Hematopoietic multipotent progenitor cell treated with erythropoietin and hydrocortisone succinate and interleukin-3 and kit ligand, for 6 days (in vitro differentiated cells): ENCODE results near the gene SLFN12.
"Not testable (repeated sequence)": the region's sequence is repeated elsewhere in the genome, so short reads cannot be mapped to it uniquely, and the experiment has no call there.

Experiments used
- DNase-seq: peaks from one replicate; pipeline ENCODE4 v3.0.0-alpha.2; 2015

Gene SLFN12

GRCh38 chr17:35407531-35407930 is 24.8 kb downstream of the SLFN12 start:
- DNase-seq: no peak

- DNase-seq: no peak
These were observed 25.7 kb downstream of the SLFN12 start for GRCh38 chr17:35406568-35406967.

DNA sequence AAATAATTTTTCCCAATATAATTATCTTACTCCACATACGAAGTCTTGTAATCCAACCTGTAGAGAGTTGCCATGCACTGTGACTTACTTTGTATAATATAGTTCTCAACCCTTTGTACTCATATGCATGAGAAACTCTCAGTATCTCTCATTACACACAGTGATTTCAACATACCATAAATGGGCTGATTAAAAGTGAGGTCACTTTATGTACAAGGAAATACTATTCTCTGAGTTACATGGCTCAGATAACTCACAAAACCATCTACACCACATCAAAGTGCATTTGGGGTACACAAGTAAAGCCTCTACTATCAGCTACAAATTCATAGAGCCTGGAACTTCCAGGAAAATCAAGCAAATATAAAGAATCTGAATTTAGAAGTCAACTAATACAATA is 27.9 kb downstream of the SLFN12 start:
- peak; percentile 10 for DNase-seq

DNA sequence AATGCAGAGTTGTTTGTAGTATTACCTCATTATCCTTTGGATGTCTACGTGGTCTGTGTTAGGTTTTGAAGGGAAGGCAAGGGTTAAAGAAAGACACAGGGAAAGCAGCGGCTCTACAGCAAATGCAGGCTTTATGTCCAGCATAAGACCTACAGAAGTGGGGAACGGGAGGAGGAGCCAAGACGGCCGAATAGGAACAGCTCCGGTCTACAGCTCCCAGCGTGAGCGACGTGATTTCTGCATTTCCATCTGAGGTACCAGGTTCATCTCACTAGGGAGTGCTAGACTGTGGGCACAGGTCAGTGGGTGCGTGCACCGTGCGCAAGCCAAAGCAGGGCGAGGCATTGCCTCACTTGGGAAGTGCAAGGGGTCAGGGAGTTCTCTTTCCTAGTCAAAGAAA is 38.5 kb downstream of the SLFN12 start:
- DNase-seq: not testable (repeated sequence)

DNA sequence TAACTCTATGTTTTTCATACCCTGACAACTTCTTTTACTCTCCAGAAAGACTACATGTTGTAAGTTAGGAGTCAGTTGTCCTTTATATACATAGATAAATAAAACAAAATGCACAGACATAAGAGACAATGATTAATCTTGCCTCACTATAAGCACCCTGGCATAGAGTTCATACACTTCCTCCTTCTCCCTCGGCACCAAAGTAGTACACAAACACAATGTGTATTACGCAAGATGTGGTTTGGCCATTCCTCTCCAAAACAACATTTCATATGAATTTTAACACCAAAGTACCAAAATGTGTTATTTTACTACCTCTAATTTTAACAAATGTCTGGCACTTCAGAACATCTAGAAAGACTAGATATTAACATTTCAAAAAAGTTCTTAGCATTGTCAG is 41.6 kb downstream of the SLFN12 start:
- peak; percentile 63 for DNase-seq

GRCh38 chr17:35390156-35390555 is 42.1 kb downstream of the SLFN12 start:
- DNase-seq: peak; percentile 13

GRCh38 chr17:35387496-35387895 is 44.8 kb downstream of the SLFN12 start:
- no peak for DNase-seq

GRCh38 chr17:35377706-35378105 is 54.6 kb downstream of the SLFN12 start:
- DNase-seq: no peak

DNA sequence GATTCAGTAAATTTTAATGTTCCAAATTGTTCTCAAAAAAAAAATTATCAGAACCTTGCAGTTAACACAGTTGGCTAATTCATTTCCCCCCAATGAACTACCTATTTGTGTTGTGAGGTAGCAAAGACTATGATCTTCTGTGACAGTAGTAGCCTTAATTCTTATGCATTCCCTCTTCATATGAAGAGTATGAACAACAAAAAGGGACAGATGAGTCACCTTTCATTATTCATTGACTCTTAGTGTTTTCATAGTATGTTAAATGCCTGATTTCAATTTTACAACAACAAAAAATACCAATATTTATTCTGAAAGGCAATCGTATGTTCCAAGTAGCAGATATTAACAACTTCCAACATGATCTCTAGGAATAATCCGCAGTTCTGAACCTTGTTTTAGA is 55.2 kb downstream of the SLFN12 start:
- no peak for DNase-seq

DNA sequence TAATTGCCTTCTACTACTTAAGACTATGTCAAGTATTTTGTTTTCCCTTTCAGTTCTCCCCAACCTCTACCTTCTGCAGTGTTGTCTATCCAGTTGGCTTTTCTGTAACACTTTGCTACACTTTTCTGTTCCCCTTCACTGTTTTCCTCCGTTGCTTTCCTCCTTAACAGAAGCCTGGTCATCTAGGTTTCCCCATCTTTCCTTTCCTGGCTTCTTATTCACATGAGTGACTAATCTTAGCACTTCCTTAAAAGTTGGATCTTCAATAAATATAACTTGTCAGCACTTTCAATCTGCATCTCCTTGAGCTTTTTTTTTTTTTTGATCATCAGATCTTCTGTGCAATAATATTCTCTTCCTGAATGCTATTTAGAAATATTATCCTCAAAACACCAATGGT is 56.1 kb downstream of the SLFN12 start:
- no peak for DNase-seq

DNA sequence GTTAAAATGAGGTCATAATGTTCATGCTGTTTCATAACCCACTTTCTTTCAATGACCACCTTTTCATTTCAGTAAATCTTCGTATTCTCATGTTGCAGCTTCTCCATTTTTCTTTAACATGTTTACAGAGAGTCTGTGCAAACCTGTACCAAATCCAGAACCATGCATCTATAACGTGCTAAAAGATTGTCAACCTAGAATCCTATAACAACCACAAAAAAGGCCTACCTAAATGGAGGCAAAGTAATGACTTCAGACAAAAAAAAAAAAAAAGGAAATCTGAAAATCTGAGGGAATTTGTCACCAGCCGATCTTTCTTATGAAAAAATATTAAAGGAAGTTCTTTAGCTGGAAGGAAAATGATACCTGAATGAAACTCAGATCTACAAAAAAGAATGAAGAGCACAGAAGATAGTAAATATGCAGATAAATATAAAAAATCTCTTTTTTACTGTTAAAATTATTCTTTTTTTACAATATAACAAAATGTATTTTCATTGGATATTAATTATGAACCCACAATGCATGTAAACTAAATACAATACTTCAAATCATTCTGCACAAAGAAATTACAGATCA is 57.4 kb downstream of the SLFN12 start:
- no peak for DNase-seq

- peak; percentile 64 for DNase-seq
These were observed 58.1 kb downstream of the SLFN12 start for GRCh38 chr17:35373984-35374765.

DNA sequence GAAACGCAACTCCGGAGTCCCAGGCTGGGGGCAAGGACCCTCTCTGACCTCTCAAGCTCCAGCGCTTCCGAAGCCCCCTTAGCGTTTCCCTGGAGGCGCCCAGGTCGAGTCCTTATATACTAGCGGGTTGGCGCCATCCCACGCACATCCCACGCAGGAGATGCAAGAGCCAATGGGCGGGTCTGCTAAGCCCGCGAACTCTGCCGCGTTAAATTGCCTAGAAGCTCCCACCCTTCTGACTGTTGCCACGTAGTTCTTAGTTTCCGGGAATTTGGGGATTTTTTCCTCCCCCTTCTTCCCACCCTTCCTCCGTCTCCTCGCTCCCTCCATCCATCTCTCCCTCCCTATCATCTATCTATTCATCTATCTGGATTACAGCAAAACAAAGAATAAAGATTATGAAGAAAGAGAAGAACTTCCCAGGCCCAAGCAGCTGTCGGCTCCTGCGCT is 58.7 kb downstream of the SLFN12 start, which contains the start of gene SLFN11:
TSS of gene SLFN11 (minus strand) at position 88 of the 450 bp plus-strand sequence. CDS start 9,814 bp downstream, outside the sequence.
- peak; percentile 97 for DNase-seq

- peak; percentile 70 for DNase-seq
These were observed 59.3 kb downstream of the SLFN12 start for GRCh38 chr17:35372846-35373533.

- DNase-seq: no peak
These were observed 60.4 kb downstream of the SLFN12 start for GRCh38 chr17:35371934-35372333.

- peak; percentile 81 for DNase-seq
These were observed 64.0 kb downstream of the SLFN12 start for GRCh38 chr17:35368081-35368830.

- no peak for DNase-seq
These were observed 71.3 kb downstream of the SLFN12 start for GRCh38 chr17:35361027-35361426.
